Endothelial cell of umbilical vein (primary cell): Measurements from ENCODE around the gene TMEM145. TPM values are rescaled to one million over a fixed set of nuclear protein-coding genes. Genes with fewer than 3 reads are reported as not detected.

Experiments used
- BruUV-seq: library from RNA; stranded (reverse); fragments of 400-500 nt; replicated peaks from 2 replicates; lab custom pipeline; 2021; lab: Mats Ljungman, UMichigan
- CTCF ChIA-PET: fragments of 300-600, 350-600 bp; sonication (Branson Sonifier 250); formaldehyde crosslinking; loops from one replicate; lab custom pipeline; 2021; ENCODE audit warnings: antibody characterized with exemption, inconsistent platforms; lab: Charles Lee
- POLR2A ChIA-PET: fragments of 300-600, 350-600 bp; sonication (Branson Sonifier 250); formaldehyde crosslinking; loops from one replicate; lab custom pipeline; 2021; ENCODE audit warnings: antibody characterized with exemption, inconsistent platforms; lab: Charles Lee
- DNase-seq: peaks from one replicate; pipeline ENCODE4 v3.0.0-alpha.2; 2011; ENCODE audit warnings: low read depth, low spot score
- FAIRE-seq: peaks from 2 replicates; lab custom pipeline; 2011; peaks lifted over from hg19 to GRCh38; lab: Jason Lieb, UNC
- H2AFZ ChIP-seq: 2 replicates; pipeline ENCODE4 v1.6.0; 2012; ENCODE audit warnings: low read depth, low read length, control low read depth, inconsistent platforms
- H3K27ac ChIP-seq: 2 replicates; pipeline ENCODE4 v1.5.1; 2011; ENCODE audit warnings: low read depth, mild to moderate bottlenecking, control low read depth, low read length, moderate library complexity; ENCODE audit not compliant: insufficient read depth
- H3K27me3 ChIP-seq, 2 experiments: 2 replicates each; pipeline versions ENCODE4 v1.6.0 to v1.6.1; 2011; ENCODE audit warnings: low read length in 2 of 2, mixed read lengths in 1 of 2; ENCODE audit not compliant: control insufficient read depth in 2 of 2, insufficient read depth in 2 of 2
- H3K36me3 ChIP-seq, 2 experiments: 2 replicates in 1 of 2; 3 replicates in 1 of 2; pipeline ENCODE4 v1.5.1; 2011; ENCODE audit warnings: low read length in 2 of 2, mild to moderate bottlenecking in 1 of 2, moderate library complexity in 1 of 2; ENCODE audit not compliant: control insufficient read depth in 2 of 2, insufficient read depth in 2 of 2; ENCODE audit errors: extremely low read depth in 1 of 2
- H3K4me1 ChIP-seq: 3 replicates; pipeline ENCODE4 v1.5.1; 2011; ENCODE audit warnings: mild to moderate bottlenecking, low read length; ENCODE audit not compliant: control insufficient read depth, insufficient read depth; ENCODE audit errors: extremely low read depth
- H3K4me2 ChIP-seq: 2 replicates; pipeline ENCODE4 v1.6.1; 2011; ENCODE audit warnings: low read length, control low read depth, mixed read lengths; ENCODE audit not compliant: insufficient read depth
- H3K4me3 ChIP-seq, 3 experiments: fragments of 200-600 bp in 1 of 3; sonication (generic), shearing (Covaris generic) in 1 of 3; replicated peaks in 1 of 3; 2 replicates each; pipeline ENCODE4 v1.5.1; 2011 to 2016; ENCODE audit warnings: control low read depth in 3 of 3, low read length in 3 of 3, mild to moderate bottlenecking in 2 of 3, inconsistent platforms in 1 of 3, low read depth in 1 of 3, moderate library complexity in 1 of 3; ENCODE audit not compliant: insufficient read depth in 1 of 3
- H3K79me2 ChIP-seq: 2 replicates; pipeline ENCODE4 v1.6.0; 2012; ENCODE audit warnings: low read length, inconsistent platforms; ENCODE audit not compliant: control insufficient read depth, insufficient read depth
- H3K9ac ChIP-seq: replicated peaks from 2 replicates; pipeline ENCODE3; 2011; ENCODE audit warnings: low read length, control low read depth; ENCODE audit not compliant: insufficient read depth; ENCODE audit errors: extremely low read depth
- H3K9me1 ChIP-seq: replicated peaks from 3 replicates; pipeline ENCODE4 v1.6.0; 2011; ENCODE audit warnings: mild to moderate bottlenecking, low read length; ENCODE audit not compliant: control insufficient read depth, insufficient read depth; ENCODE audit errors: extremely low read depth
- H3K9me3 ChIP-seq: replicated peaks from 2 replicates; pipeline ENCODE4 v1.5.1; 2012; ENCODE audit warnings: low read length, inconsistent platforms; ENCODE audit not compliant: control insufficient read depth, insufficient read depth
- H4K20me1 ChIP-seq: replicated peaks from 2 replicates; pipeline ENCODE3; 2011; ENCODE audit warnings: mild to moderate bottlenecking, low read length; ENCODE audit not compliant: control insufficient read depth, insufficient read depth; ENCODE audit errors: extremely low read depth
- CTCF ChIP-seq, 2 donors: IDR thresholded peaks; 1 replicate in 1 of 2; 2 replicates in 1 of 2; pipeline ENCODE4 v1.5.1; 2011; ENCODE audit warnings: low read length in 2 of 2, mild to moderate bottlenecking in 2 of 2, moderate library complexity in 2 of 2, control low read depth in 1 of 2, inconsistent platforms in 1 of 2, low read depth in 1 of 2; ENCODE audit not compliant: insufficient read depth in 1 of 2; ENCODE audit errors: extremely low read depth in 1 of 2
- EZH2 ChIP-seq: IDR thresholded peaks from 2 replicates; pipeline ENCODE4 v1.6.1; 2012; ENCODE audit warnings: borderline replicate concordance, low read depth, mild to moderate bottlenecking, moderate library complexity, low read length, inconsistent platforms; ENCODE audit not compliant: severe bottlenecking
- FOS ChIP-seq: IDR thresholded peaks from 2 replicates; pipeline ENCODE4 v1.6.1; 2011; ENCODE audit warnings: mild to moderate bottlenecking, low read length, moderate library complexity, borderline replicate concordance; ENCODE audit not compliant: insufficient read depth
- GATA2 ChIP-seq: IDR thresholded peaks from 2 replicates; pipeline ENCODE4 v1.7.0; 2011; ENCODE audit warnings: low read depth, mild to moderate bottlenecking, moderate library complexity, mixed read lengths, low read length; ENCODE audit not compliant: insufficient read length, insufficient read depth
- JUN ChIP-seq: IDR thresholded peaks from 2 replicates; pipeline ENCODE4 v1.6.1; 2011; ENCODE audit warnings: borderline replicate concordance, low read depth; ENCODE audit not compliant: insufficient read length, insufficient read depth
- MAX ChIP-seq: IDR thresholded peaks from 2 replicates; pipeline ENCODE4 v1.6.1; 2011; ENCODE audit not compliant: insufficient read depth, insufficient read length
- MYC ChIP-seq: IDR thresholded peaks from one replicate; pipeline ENCODE4 v1.6.1; 2011; ENCODE audit warnings: mild to moderate bottlenecking, low read depth, low read length
- POLR2A ChIP-seq: IDR thresholded peaks from 2 replicates; pipeline ENCODE4 v1.6.1; 2012; ENCODE audit warnings: low read depth, mild to moderate bottlenecking, control low read depth, low read length
- POLR2AphosphoS5 ChIP-seq: IDR thresholded peaks from 2 replicates; pipeline ENCODE4 v1.6.1; 2012; ENCODE audit warnings: low read depth, mild to moderate bottlenecking, control low read depth, low read length, moderate library complexity; ENCODE audit not compliant: insufficient read depth
- dilution Hi-C: fragments of 300-500 bp; cut with MboI; formaldehyde crosslinking; loops from one replicate; pipeline ENCODE4 v1.15.0; 2019; ENCODE audit warnings: low sequenced_read_pairs; ENCODE audit not compliant: extremely low pct_ligation_motif_present
- intact Hi-C: fragments of 100-400 bp; cut with micrococcal nuclease; formaldehyde crosslinking; loops from one replicate; pipeline ENCODE4 v1.10.0; 2022
- polyA plus RNA-seq, 4 experiments: library from polyadenylated mRNA; depleted of rRNA in 3 of 4; stranded (reverse) in 3 of 4; unstranded in 1 of 4; fragments of >200 nt; gene quantifications; 2 replicates each; pipeline versions ENCODE4 v1.2.1 to v1.2.3, GENCODE V29; 2011 to 2012; ENCODE audit warnings: missing spikeins in 1 of 4
- total RNA-seq: library from RNA; stranded (reverse); gene quantifications from 2 replicates; pipeline ENCODE4 v1.2.3, GENCODE V29; 2021

TMEM145 gene
- total and polyA plus RNA-seq, 2 donors (not counting 3 experiments of a cell fraction or from before 2014, with no cell fraction given), result not detected

- no peaks in the 10 kb centered on the region for H3K27me3 ChIP-seq
- intact Hi-C loops (no loop called here), dilution Hi-C loops (no loop called here)
- H3K4me2 ChIP-seq, result no peak overlapping the region
- H3K9me1 ChIP-seq, result no peaks in the 10 kb centered on the region
- H3K9ac ChIP-seq, result no peak overlapping the region
- H3K27ac ChIP-seq, result no peak overlapping the region
- FAIRE-seq (no peak), DNase-seq (no peak)
- BruUV-seq, result no TSS peak
- no peaks in the 10 kb centered on the region for H3K4me1 ChIP-seq
- H3K79me2 ChIP-seq, result no peaks in the 10 kb centered on the region
- no peaks in the 10 kb centered on the region for H3K9me3 ChIP-seq
- ChIA-PET POLR2A (no interaction called here), CTCF (no interaction called here)
- no peak overlapping the region for H2AFZ ChIP-seq
- H4K20me1 ChIP-seq, result no peaks in the 10 kb centered on the region
- TF ChIP-seq GATA2 (no peak), CTCF (IDR thresholded peaks at IDR 0.05; ENCODE audit: extremely low read depth in 1 of 2, insufficient read depth in 1 of 2, low read depth in 1 of 2, low read length in 2 of 2) (no peak), POLR2AphosphoS5 (no peak), FOS (no peak), EZH2 (no peak), MYC (no peak), POLR2A (no peak), MAX (no peak), JUN (no peak)
- H3K36me3 ChIP-seq, result peaks cover 0 to 7% of the 10 kb centered on the region in 2 experiments
- no peak overlapping the region for H3K4me3 ChIP-seq
Measured at GRCh38 chr19:42335374-42335936, 22.3 kb downstream of the TMEM145 start.
